A549 (cell line): ENCODE data around the gene MEGF6. TPM values are rescaled to one million over a fixed set of nuclear protein-coding genes. Genes with fewer than 3 reads are reported as not detected.

Source experiments
- ATAC-seq, 2 experiments: fragments of 200-7000 bp in 1 of 2; fragments of >200 bp in 1 of 2; cut with Nextera tagmentation in 1 of 2; cut with Tn5 transposase in 1 of 2; 3 replicates each; pipeline versions ENCODE4 v1.8.0 to v1.9.1; 2018 to 2020; ENCODE audit warnings: mild to moderate bottlenecking in 1 of 2, moderate library complexity in 1 of 2
- CTCF ChIA-PET: fragments of 300-600 bp; sonication (Branson Sonifier 250); formaldehyde crosslinking; extraction: SDS; loops from one replicate; lab custom pipeline; 2021; ENCODE audit warnings: antibody characterized with exemption, inconsistent platforms; lab: Yijun Ruan, JAX
- POLR2A ChIA-PET: fragments of 350-600 bp; formaldehyde crosslinking; extraction: SDS; loops from one replicate; lab custom pipeline; 2021; ENCODE audit warnings: antibody characterized with exemption, inconsistent platforms; lab: Yijun Ruan, JAX
- DNase-seq, 2 experiments: peaks; one replicate each; pipeline versions ENCODE4 v3.0.0 to v3.0.0-alpha.2; 2011 to 2016; ENCODE audit warnings: low read depth in 1 of 2, low spot score in 1 of 2
- FAIRE-seq: peaks from 2 replicates; lab custom pipeline; 2011; peaks lifted over from hg19 to GRCh38; lab: Jason Lieb, UNC
- H3K27ac ChIP-seq, 2 experiments: fragments of >200 bp; sonication (Bioruptor Twin); formaldehyde crosslinking; 3 replicates each; pipeline ENCODE4 v1.5.1; 2016 to 2017
- H3K4me1 ChIP-seq: fragments of >200 bp; sonication (Bioruptor Twin); formaldehyde crosslinking; 3 replicates; pipeline ENCODE4 v1.6.1; 2016
- H3K4me2 ChIP-seq: fragments of >200 bp; sonication (Bioruptor Twin); formaldehyde crosslinking; 3 replicates; pipeline ENCODE4 v1.6.1; 2016
- H3K4me3 ChIP-seq: fragments of >200 bp; sonication (Bioruptor Twin); formaldehyde crosslinking; 3 replicates; pipeline ENCODE4 v1.5.1; 2016
- H3K9me3 ChIP-seq: fragments of >200 bp; sonication (Bioruptor Twin); formaldehyde crosslinking; 3 replicates; pipeline ENCODE4 v1.6.1; 2016
- CEBPB ChIP-seq, 2 experiments: fragments of >200 bp in 1 of 2; sonication (Bioruptor Twin) in 1 of 2; formaldehyde crosslinking in 1 of 2; IDR thresholded peaks; 2 replicates each; pipeline ENCODE4 v1.6.1; 2012 to 2016
- CHD4 ChIP-seq: fragments of 200-600 bp; sonication (generic); IDR thresholded peaks from 2 replicates; pipeline ENCODE4 v1.6.1; 2016; ENCODE audit warnings: antibody characterized with exemption, mild to moderate bottlenecking, borderline replicate concordance
- ESRRA ChIP-seq: fragments of 150-350 bp; IDR thresholded peaks from 2 replicates; pipeline ENCODE4 v1.6.1; 2014; ENCODE audit warnings: mild to moderate bottlenecking, low read length, borderline replicate concordance
- FOSL2 ChIP-seq, 2 experiments: fragments of 450-650 bp in 1 of 2; fragments of >200 bp in 1 of 2; sonication (Bioruptor Twin) in 1 of 2; formaldehyde crosslinking; IDR thresholded peaks; 2 replicates each; pipeline versions ENCODE4 v1.5.0 to v1.6.1; 2016 to 2020; ENCODE audit warnings: mild to moderate bottlenecking in 1 of 2, moderate library complexity in 1 of 2
- HDAC2 ChIP-seq: fragments of 200-600 bp; sonication (generic); IDR thresholded peaks from 2 replicates; pipeline ENCODE4 v1.6.1; 2016
- HOXB13 ChIP-seq: fragments of 250-450 bp; sonication (Bioruptor Pico); IDR thresholded peaks from 2 replicates; pipeline ENCODE4 v1.5.0; 2020; ENCODE audit warnings: low read depth, mild to moderate bottlenecking, moderate library complexity
- HOXB5 ChIP-seq: fragments of 250-450 bp; sonication (Bioruptor Pico); IDR thresholded peaks from 2 replicates; pipeline ENCODE4 v1.5.0; 2020; ENCODE audit warnings: mild to moderate bottlenecking, moderate library complexity
- JUN ChIP-seq, 2 experiments: fragments of >200 bp; sonication (Bioruptor Twin); formaldehyde crosslinking; IDR thresholded peaks; 2 replicates in 1 of 2; 3 replicates in 1 of 2; pipeline ENCODE4 v1.6.1; 2016 to 2017
- MAZ ChIP-seq: fragments of 150-350 bp; IDR thresholded peaks from 2 replicates; pipeline ENCODE4 v1.6.1; 2014; ENCODE audit warnings: antibody characterized with exemption, low read depth, low read length, borderline replicate concordance
- PHF8 ChIP-seq: fragments of 200-600 bp; sonication (generic); IDR thresholded peaks from 2 replicates; pipeline ENCODE4 v1.6.1; 2016; ENCODE audit warnings: low read depth, mild to moderate bottlenecking, antibody characterized with exemption, moderate library complexity, borderline replicate concordance
- RARB ChIP-seq: fragments of 250-450 bp; sonication (Bioruptor Pico); IDR thresholded peaks from 2 replicates; pipeline ENCODE4 v1.8.0; 2021; ENCODE audit warnings: mild to moderate bottlenecking, moderate library complexity
- RCOR1 ChIP-seq: fragments of 150-350 bp; IDR thresholded peaks from 2 replicates; pipeline ENCODE4 v1.6.1; 2014; ENCODE audit warnings: antibody characterized with exemption, low read length, low read depth
- SMC3 ChIP-seq: fragments of >200 bp; sonication (Bioruptor Twin); formaldehyde crosslinking; IDR thresholded peaks from 3 replicates; pipeline ENCODE4 v1.6.1; 2018; ENCODE audit warnings: inconsistent platforms
- SREBF2 ChIP-seq: fragments of 450-650 bp; IDR thresholded peaks from 2 replicates; pipeline ENCODE4 v1.6.1; 2014; ENCODE audit warnings: mild to moderate bottlenecking, moderate library complexity
- TFCP2L1 ChIP-seq: fragments of 250-450 bp; sonication (Bioruptor Pico); IDR thresholded peaks from 2 replicates; pipeline ENCODE4 v1.5.0; 2021; ENCODE audit warnings: mild to moderate bottlenecking
- ZC3H11A ChIP-seq: fragments of 450-650 bp; IDR thresholded peaks from 2 replicates; pipeline ENCODE4 v1.6.1; 2014; ENCODE audit warnings: antibody characterized with exemption, mild to moderate bottlenecking
- ZNF302 ChIP-seq: fragments of 250-450 bp; sonication (Bioruptor Pico); IDR thresholded peaks from 2 replicates; pipeline ENCODE4 v1.9.0; 2021; ENCODE audit warnings: inconsistent platforms, mild to moderate bottlenecking, moderate library complexity
- WGBS: methylation state at CpG from one replicate; pipeline ENCODE4 v1.1.6; 2017; ENCODE audit errors: missing lambda C conversion rate; 5-methylcytosine and 5-hydroxymethylcytosine counted together
- polyA plus RNA-seq, 4 experiments: library from polyadenylated mRNA; depleted of rRNA in 3 of 4; stranded (reverse); fragments of >200 nt; fragmentation: RNase III in 1 of 4; extraction: RNeasy Plus Mini Kit Qiagen cat#74134 plus additional on column Dnase treatment in 1 of 4; gene quantifications; 2 replicates in 3 of 4; 3 replicates in 1 of 4; pipeline ENCODE4 v1.2.3, GENCODE V29; 2011 to 2017
- TF ChIP-seq, protein P1 (sequence below): IDR thresholded peaks from 2 replicates; pipeline ENCODE4 v1.6.1; 2012
- TF ChIP-seq, protein P2 (sequence below): fragments of 250-450 bp; sonication (Bioruptor Pico); IDR thresholded peaks from 2 replicates; pipeline ENCODE4 v1.5.0; 2020; ENCODE audit warnings: low read depth, mild to moderate bottlenecking, moderate library complexity
- TF ChIP-seq, protein P3 (sequence below): fragments of 250-450 bp; sonication (Bioruptor Pico); IDR thresholded peaks from 2 replicates; pipeline ENCODE4 v1.5.0; 2021; ENCODE audit warnings: mild to moderate bottlenecking, moderate library complexity, borderline replicate concordance
- TF ChIP-seq, protein P4 (sequence below): IDR thresholded peaks from 2 replicates; pipeline ENCODE4 v1.6.1; 2012
- TF ChIP-seq, protein P5 (sequence below): fragments of >200 bp; sonication (Bioruptor Twin); formaldehyde crosslinking; IDR thresholded peaks from 3 replicates; pipeline ENCODE4 v1.5.1; 2016

Gene MEGF6
- polyA plus RNA-seq, 2 of the 4 experiments (the other 2 are of a cell fraction) = 0.66 to 13.7 TPM

DNA sequence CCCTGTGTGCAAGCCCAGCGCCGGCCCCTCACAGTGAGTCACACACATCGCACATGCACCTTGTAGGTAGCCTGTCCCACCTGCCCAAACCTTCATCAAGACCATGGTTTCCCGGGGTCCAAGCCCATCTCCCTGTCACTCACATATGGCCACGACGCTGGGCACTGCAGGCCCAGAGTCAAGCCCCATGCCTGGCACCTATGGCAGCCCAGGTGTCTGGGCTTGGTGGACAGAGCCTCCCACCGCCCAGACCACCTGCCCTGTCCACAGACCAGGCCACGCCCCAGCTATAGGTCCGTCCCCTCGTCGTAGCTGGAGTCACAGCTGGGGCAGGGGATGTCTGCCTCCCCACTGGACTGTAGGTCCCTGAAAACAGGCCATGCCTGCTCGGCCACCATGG, 48.2 kb downstream of the MEGF6 start:
- CTCF ChIA-PET = interaction anchor here (0.8 to 6.0 kb wide), 5 partner anchors 10 to 110 kb away, joined by 3 to 81 read pairs (median 10); no protein-coding TSS in a partner anchor
- WGBS = 93% methylated on average over 5 of the region's 12 CpGs
- POLR2A ChIA-PET = no interaction called here
- TF ChIP-seq CHD4 (no peak), HDAC2 (no peak), CEBPB (IDR thresholded peaks at IDR 0.05) (no peak), RCOR1 (no peak), PHF8 (no peak), TFCP2L1 (CRISPR knock-in tag) (no peak), SREBF2 (no peak), SMC3 (no peak), ESRRA (no peak), ZC3H11A (no peak), FOSL2 (IDR thresholded peaks at IDR 0.05) (no peak), FOSL2 (CRISPR knock-in tag; IDR thresholded peaks at IDR 0.05) (no peak), MAZ (no peak), HOXB13 (CRISPR knock-in tag) (no peak)
- TF ChIP-seq, protein P1, sequence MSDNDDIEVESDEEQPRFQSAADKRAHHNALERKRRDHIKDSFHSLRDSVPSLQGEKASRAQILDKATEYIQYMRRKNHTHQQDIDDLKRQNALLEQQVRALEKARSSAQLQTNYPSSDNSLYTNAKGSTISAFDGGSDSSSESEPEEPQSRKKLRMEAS = no peak
- TF ChIP-seq, protein P2, sequence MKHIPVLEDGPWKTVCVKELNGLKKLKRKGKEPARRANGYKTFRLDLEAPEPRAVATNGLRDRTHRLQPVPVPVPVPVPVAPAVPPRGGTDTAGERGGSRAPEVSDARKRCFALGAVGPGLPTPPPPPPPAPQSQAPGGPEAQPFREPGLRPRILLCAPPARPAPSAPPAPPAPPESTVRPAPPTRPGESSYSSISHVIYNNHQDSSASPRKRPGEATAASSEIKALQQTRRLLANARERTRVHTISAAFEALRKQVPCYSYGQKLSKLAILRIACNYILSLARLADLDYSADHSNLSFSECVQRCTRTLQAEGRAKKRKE (CRISPR knock-in tag) = no peak
- TF ChIP-seq, protein P3, sequence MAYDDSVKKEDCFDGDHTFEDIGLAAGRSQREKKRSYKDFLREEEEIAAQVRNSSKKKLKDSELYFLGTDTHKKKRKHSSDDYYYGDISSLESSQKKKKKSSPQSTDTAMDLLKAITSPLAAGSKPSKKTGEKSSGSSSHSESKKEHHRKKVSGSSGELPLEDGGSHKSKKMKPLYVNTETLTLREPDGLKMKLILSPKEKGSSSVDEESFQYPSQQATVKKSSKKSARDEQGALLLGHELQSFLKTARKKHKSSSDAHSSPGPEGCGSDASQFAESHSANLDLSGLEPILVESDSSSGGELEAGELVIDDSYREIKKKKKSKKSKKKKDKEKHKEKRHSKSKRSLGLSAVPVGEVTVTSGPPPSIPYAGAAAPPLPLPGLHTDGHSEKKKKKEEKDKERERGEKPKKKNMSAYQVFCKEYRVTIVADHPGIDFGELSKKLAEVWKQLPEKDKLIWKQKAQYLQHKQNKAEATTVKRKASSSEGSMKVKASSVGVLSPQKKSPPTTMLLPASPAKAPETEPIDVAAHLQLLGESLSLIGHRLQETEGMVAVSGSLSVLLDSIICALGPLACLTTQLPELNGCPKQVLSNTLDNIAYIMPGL (CRISPR knock-in tag) = no peak
- TF ChIP-seq, protein P4, sequence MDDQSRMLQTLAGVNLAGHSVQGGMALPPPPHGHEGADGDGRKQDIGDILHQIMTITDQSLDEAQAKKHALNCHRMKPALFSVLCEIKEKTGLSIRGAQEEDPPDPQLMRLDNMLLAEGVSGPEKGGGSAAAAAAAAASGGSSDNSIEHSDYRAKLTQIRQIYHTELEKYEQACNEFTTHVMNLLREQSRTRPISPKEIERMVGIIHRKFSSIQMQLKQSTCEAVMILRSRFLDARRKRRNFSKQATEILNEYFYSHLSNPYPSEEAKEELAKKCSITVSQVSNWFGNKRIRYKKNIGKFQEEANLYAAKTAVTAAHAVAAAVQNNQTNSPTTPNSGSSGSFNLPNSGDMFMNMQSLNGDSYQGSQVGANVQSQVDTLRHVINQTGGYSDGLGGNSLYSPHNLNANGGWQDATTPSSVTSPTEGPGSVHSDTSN = no peak
- TF ChIP-seq, protein P5, sequence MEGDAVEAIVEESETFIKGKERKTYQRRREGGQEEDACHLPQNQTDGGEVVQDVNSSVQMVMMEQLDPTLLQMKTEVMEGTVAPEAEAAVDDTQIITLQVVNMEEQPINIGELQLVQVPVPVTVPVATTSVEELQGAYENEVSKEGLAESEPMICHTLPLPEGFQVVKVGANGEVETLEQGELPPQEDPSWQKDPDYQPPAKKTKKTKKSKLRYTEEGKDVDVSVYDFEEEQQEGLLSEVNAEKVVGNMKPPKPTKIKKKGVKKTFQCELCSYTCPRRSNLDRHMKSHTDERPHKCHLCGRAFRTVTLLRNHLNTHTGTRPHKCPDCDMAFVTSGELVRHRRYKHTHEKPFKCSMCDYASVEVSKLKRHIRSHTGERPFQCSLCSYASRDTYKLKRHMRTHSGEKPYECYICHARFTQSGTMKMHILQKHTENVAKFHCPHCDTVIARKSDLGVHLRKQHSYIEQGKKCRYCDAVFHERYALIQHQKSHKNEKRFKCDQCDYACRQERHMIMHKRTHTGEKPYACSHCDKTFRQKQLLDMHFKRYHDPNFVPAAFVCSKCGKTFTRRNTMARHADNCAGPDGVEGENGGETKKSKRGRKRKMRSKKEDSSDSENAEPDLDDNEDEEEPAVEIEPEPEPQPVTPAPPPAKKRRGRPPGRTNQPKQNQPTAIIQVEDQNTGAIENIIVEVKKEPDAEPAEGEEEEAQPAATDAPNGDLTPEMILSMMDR = no peak
- no peak overlapping the region for H3K27ac ChIP-seq
- no peak overlapping the region for H3K4me2 ChIP-seq
- no peak for FAIRE-seq
- no peaks in the 10 kb centered on the region for H3K9me3 ChIP-seq
- ATAC-seq = no peak
- DNase-seq = no peak
- H3K4me1 ChIP-seq = no peaks in the 10 kb centered on the region
- no peak overlapping the region for H3K4me3 ChIP-seq

DNA sequence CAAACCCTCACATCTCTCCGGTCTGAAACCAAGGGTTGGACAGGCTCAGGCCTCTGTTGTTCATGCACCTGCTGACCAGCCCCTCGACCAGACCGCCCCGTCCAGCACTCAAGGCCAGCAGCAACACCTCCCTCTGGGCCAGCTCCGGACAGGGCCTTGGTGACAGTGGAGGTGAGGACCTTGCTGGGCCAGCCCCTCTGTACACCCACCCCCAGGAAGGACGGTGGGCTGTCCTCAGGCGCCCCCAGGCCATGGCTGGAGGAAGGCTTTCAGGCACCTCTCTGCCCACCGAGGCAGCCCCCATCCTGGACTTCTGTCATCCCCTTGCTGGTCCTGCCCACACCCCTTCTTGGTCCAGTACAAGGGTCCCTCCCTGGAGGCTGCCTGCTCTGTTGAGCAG, 48.6 kb downstream of the MEGF6 start:
- FAIRE-seq (no peak), ATAC-seq (no peak), DNase-seq (no peak)
- H3K27ac ChIP-seq = no peak overlapping the region
- H3K4me1 ChIP-seq = no peaks in the 10 kb centered on the region
- H3K4me2 ChIP-seq = no peak overlapping the region
- H3K4me3 ChIP-seq = no peak overlapping the region
- 86% methylated on average over 1 of the region's 8 CpGs for WGBS
- CTCF ChIA-PET = interaction anchor here (0.8 to 6.0 kb wide), 4 partner anchors 44 to 110 kb away, joined by 3 to 81 read pairs (median 6); no protein-coding TSS in a partner anchor
- no peak for TF ChIP-seq ZNF302 (CRISPR knock-in tag)
- TF ChIP-seq, protein P4 = no peak
- no peak for TF ChIP-seq HOXB5
- no peak for TF ChIP-seq ESRRA
- no peak for TF ChIP-seq HOXB13 (CRISPR knock-in tag)
- no peak for TF ChIP-seq JUN (IDR thresholded peaks at IDR 0.05)
- no peak for TF ChIP-seq RARB (CRISPR knock-in tag)
- no peaks in the 10 kb centered on the region for H3K9me3 ChIP-seq
- POLR2A ChIA-PET = no interaction called here
